COR-L47 (cell line): ENCODE data around the gene ZGPAT.

ENCODE experiments used
- DNase-seq: peaks from one replicate; lab custom pipeline; 2025; lab: John Stamatoyannopoulos, UW

The ZGPAT gene

DNA sequence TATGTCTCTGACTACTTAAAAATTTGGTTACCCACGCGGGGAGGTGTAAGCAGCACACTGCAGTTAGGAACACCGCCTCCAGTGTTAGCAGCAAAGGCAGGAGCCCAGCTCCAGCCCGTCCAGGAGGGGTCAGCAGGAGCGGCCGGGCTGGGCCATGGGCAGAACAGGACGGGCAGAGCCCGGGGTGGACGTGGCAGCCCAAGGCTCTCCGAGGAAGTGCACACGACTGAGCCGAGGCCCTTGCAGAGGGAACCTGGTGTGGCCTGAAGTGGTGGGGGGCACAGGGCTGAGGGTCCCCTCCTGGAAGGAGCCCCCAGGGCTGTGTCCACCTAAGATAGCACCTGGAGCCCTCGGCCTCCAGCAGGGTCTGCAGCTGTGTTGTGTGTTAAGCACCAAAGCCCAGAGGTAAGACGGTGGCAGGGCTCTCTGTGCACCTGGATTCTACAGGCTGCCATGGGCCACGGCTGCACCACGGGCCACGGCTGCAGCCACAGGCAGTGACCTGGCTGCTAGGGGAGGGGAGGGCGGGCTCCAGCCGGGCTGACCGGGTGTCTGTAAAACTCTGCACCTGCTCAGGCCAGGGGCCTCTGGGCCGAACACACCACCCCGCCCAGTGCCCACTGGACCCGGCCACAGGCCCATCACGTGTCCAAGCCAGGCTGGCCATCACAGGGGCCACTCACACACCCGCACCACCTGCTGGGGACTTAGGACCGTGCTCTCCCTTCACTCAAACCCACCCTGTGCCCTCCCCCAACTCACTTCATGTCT, 38.3 kb downstream of the ZGPAT start:
- DNase-seq = no peak

DNA sequence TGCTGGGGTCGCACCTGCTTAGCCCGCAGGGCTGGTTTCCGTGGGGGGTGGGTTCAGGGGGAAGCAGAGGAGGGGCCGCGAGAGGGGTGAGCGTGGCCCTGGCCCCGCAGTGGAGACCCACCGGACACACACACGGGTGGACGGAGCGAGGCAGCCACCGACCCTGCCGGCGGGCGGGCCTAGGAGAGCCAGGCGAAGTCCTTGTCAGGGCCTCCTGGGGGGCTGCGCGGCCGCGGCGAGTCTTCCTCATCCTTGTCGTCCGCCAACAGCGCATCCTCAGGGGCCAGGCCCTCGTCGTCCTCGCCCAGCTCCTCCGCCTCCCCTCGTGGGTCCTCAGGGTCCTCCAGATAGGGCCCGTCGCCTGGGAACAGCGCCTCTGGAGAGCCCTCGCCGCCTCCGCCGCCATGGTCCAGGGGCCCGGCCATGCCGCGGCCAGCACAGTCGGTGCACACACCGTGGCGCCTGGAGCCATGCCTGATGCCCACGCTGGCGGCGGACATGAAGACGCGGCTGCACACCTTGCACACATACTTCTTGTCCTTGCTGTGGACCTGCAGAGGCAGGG, 39.0 kb downstream of the ZGPAT start:
- DNase-seq = no peak

GRCh38 chr20:63747622-63748069, 39.8 kb downstream of the ZGPAT start:
- DNase-seq = no peak

- no peak for DNase-seq
Measured at GRCh38 chr20:63748070-63748933, 40.5 kb downstream of the ZGPAT start.

GRCh38 chr20:63748934-63749270, 41.1 kb downstream of the ZGPAT start:
- DNase-seq = no peak

DNA sequence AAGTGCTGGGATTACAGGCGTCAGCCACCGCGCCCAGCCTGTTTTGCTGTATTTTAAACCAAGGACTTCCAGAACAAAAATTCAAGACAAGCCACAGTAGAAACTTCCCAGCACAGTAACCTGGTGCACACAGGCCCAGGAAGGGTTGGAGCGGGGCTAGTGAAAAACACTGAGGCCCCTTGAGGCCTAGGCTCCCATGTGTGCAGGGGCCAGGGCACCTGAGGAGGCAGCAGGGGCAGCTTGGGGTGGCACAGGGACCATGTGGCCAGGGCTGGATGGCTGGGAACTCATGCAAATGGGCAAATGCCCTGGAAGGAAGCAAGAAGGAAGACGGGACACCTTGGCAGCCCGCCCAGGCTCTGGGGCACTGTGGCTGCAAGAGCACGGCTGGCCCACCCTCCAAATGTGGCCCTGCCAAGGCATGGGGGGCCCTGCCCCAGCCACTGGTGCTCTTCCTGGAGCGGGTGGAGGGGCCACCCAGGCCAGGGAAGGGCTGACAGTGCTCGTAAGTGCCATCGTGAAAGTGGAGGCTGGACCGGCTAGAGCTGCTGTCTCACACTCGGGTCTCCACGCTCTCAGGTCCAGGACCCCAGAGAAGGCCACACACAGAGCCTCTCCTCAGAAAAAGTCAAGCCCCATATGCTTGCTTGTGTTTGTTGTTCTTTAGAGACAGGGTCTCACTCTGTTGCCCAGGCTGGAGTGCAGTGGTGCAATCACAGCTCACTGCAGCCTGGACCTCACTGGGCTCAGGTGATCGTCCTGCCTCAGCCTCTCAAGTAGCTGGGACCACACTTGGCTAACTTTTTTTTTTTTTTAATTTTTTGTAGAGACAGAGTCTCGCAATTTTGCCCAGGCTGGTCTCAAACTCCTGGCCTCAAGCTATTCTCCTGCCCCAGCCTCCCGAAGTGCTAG, 42.0 kb downstream of the ZGPAT start:
- DNase-seq = no peak

DNA sequence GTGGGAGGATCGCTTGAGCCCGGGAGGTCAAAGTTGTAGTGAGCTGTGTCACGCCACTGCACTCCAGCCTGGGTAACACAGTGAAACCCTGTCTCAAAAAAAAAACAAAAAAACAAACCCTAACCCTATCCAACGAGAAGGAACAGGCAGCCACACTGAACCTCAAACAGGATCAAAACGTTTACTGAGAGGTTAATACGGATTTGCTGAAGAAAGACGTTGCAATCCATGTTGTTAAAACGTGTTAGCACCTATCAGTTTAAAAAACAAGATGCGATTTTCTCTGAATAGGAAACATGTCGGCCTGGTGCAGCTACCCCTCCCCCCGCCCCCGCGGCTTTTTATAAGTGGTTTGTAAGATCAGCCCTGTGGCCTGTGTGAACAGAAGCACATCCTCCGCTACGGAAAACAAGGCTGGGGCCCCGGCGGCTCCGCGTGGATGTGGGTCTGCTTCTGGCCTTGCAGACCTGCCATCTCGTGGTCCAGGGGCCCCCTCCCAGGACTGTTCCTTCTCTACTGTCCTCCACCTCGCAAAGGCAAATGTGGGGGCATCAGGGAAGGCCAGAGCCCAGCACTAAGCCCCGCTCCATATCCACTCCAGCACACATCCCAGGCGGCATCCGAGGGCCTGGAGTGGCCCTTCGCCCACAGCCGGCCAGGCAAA, 43.1 kb downstream of the ZGPAT start:
- no peak for DNase-seq

- DNase-seq = no peak
Measured at GRCh38 chr20:63751471-63752271, 43.8 kb downstream of the ZGPAT start.

DNA sequence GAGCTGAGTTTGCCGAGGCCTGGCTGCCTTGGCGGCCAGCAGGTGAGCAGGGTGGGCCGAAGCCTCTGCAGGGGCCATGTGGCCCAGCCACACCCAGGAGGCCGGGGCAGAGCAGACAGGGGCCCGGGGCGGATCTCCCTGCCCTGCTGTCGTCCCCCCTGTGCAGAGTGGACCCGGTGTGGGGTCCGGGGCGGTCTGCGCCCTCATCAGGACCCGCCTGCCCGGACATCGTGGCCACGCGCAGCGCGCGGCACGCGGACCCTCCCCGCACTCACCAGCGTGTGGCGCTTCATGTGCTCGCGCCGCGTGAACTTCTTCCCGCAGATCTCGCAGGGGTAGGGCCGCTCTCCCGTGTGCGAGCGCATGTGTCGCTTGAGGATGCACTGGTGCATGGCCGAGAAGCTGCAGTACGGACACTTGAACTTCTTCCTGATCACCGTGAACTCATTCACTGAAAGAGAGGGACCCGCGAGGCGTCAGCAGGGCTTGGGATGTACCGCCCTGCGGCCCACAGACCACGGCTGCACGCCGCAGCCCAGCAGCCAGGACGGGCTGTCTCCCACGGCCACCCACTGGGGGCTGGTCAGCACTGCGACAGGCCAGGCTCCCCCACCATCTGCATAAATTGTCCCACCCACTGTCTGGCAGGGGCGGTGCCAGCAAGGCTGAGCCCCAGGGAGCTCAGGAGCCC, 44.7 kb downstream of the ZGPAT start:
- no peak for DNase-seq

GRCh38 chr20:63753381-63753780, 45.5 kb downstream of the ZGPAT start:
- no peak for DNase-seq

GRCh38 chr20:63754008-63754407, 46.2 kb downstream of the ZGPAT start:
- no peak for DNase-seq

- no peak for DNase-seq
Measured at GRCh38 chr20:63755933-63756647, 48.3 kb downstream of the ZGPAT start.

DNA sequence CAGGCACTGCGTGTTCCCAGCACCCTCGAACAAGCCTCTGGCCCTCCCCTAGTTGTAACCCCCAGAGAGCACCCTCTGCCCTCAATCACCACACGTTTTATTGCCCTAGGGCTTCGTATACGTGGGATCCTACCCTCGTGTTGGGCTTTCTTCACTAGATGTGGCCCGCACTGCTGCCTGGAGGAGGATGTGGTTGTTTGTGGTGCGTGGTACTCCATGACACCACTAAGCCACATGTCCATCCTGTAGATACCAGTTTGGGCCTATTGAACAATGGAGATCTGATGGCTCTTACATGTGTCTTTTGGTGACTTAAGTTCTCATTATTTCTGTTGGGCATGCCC, 48.8 kb downstream of the ZGPAT start:
- no peak for DNase-seq

- no peak for DNase-seq
Measured at GRCh38 chr20:63758152-63758551, 50.3 kb downstream of the ZGPAT start.

- no peak for DNase-seq
Measured at GRCh38 chr20:63759377-63759901, 51.6 kb downstream of the ZGPAT start.

- DNase-seq = no peak
Measured at GRCh38 chr20:63765082-63765873, 57.4 kb downstream of the ZGPAT start.

- no peak for DNase-seq
Measured at GRCh38 chr20:63765902-63766301, 58.1 kb downstream of the ZGPAT start.

GRCh38 chr20:63766695-63767426, 59.0 kb downstream of the ZGPAT start:
- DNase-seq = no peak
